ENCODE results near the gene OR9A2. TPM values are rescaled to one million over a fixed set of nuclear protein-coding genes. Genes with fewer than 3 reads are reported as not detected.

The OR9A2 gene
- total RNA-seq, 1 experiment from 2014 or later = not detected

DNA sequence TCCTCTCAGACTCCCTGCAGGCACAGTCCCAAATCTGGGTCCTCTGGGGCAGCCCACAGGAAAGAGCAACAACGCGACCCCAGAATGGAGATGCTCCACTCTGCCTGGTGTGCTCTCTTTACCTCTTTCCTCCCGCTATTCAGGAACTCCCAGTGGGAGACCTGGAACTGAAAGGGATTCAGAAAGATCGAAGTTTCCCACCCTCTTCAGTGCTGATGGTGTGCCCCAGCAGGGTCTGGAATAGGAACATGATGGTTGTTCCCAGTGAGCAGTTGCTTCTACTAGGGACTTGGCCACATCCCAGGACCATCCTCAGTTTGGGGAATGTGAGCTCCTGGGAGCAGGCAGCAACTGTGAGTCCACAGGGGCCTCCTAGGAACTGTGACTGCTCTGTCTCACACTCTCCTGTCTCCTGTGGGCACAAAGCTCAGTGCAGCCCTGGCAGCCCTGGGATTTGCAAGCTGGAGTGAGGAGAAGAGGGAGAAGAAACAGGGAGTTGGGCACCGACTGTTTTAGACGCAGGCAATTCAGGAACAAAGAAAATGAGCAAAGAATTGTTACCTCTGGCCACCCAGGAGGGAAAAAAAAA, 43.1 kb upstream of the OR9A2 start:
- DNase-seq = no peak

More for the DNA sequence above, 43.1 kb upstream of the OR9A2 start:
- no peaks in the 10 kb centered on the region; the same call in 1 of the 2 replicates for H3K4me1 ChIP-seq (ENCODE audit: insufficient read depth, low read length)
- peaks cover 22% of the 10 kb centered on the region in 2 experiments for H3K4me1 Mint-ChIP-seq
- H3K9me3 ChIP-seq (ENCODE audit: control insufficient read depth, low read depth, low read length) = no peaks in the 10 kb centered on the region
- no peak overlapping the region for H3K4me3 Mint-ChIP-seq
- H3K9ac ChIP-seq (ENCODE audit: extremely low read depth, insufficient read length, low read length) = no peak overlapping the region
- H3K14ac ChIP-seq (ENCODE audit: insufficient read depth, low read length) = no peak overlapping the region
- H3K4me2 ChIP-seq (ENCODE audit: insufficient read depth, insufficient read length, low read length) = no peak overlapping the region
- H2AK5ac ChIP-seq (ENCODE audit: insufficient read length, low read length) = no peak overlapping the region
- no peak overlapping the region for H3K18ac ChIP-seq (ENCODE audit: insufficient read length, low read depth, low read length)
- H4K91ac ChIP-seq (ENCODE audit: insufficient read length, low read depth, low read length) = no peak overlapping the region
- H2BK120ac ChIP-seq (ENCODE audit: low read depth, low read length, poor library complexity, severe bottlenecking) = no peak overlapping the region
- H2BK20ac ChIP-seq (ENCODE audit: low read depth, low read length, poor library complexity, severe bottlenecking) = no peak overlapping the region
- no peaks in the 10 kb centered on the region for H3K79me1 ChIP-seq (ENCODE audit: insufficient read depth, low read depth, low read length, poor library complexity, severe bottlenecking)
- H3K36me3 Mint-ChIP-seq (ENCODE audit: insufficient read depth in 1 of 3, low read depth in 3 of 3) = no peaks in the 10 kb centered on the region
- H4K5ac ChIP-seq (ENCODE audit: insufficient read length, low read depth, low read length) = no peak overlapping the region
- H3K56ac ChIP-seq (ENCODE audit: insufficient read length, low read depth, low read length) = no peak overlapping the region
- H3K4ac ChIP-seq (ENCODE audit: low read depth, low read length) = no peak overlapping the region
- H3K79me2 ChIP-seq (ENCODE audit: insufficient read depth, low read length) = no peaks in the 10 kb centered on the region
- H2BK12ac ChIP-seq (ENCODE audit: insufficient read length, low read depth, low read length) = no peak overlapping the region
- H3K9me3 Mint-ChIP-seq = peaks cover 0 to 3% of the 10 kb centered on the region in 2 experiments; a peak in 2 of 5 replicates
- H2BK15ac ChIP-seq (ENCODE audit: low read depth, low read length) = no peak overlapping the region
- H3K27ac ChIP-seq (ENCODE audit: insufficient read length, low read depth, low read length) = no peak overlapping the region
- no peaks in the 10 kb centered on the region for H3K23me2 ChIP-seq (ENCODE audit: insufficient read length, low read depth, low read length, poor library complexity, severe bottlenecking)
- TF ChIP-seq, protein P1, sequence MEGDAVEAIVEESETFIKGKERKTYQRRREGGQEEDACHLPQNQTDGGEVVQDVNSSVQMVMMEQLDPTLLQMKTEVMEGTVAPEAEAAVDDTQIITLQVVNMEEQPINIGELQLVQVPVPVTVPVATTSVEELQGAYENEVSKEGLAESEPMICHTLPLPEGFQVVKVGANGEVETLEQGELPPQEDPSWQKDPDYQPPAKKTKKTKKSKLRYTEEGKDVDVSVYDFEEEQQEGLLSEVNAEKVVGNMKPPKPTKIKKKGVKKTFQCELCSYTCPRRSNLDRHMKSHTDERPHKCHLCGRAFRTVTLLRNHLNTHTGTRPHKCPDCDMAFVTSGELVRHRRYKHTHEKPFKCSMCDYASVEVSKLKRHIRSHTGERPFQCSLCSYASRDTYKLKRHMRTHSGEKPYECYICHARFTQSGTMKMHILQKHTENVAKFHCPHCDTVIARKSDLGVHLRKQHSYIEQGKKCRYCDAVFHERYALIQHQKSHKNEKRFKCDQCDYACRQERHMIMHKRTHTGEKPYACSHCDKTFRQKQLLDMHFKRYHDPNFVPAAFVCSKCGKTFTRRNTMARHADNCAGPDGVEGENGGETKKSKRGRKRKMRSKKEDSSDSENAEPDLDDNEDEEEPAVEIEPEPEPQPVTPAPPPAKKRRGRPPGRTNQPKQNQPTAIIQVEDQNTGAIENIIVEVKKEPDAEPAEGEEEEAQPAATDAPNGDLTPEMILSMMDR (conservative IDR thresholded peaks at IDR 0.05) = no peak
- no peak overlapping the region for H2BK5ac ChIP-seq (ENCODE audit: insufficient read length, low read length)
- no peak overlapping the region for H3T11ph ChIP-seq (ENCODE audit: low read length)
- H3K23ac ChIP-seq (ENCODE audit: insufficient read length, low read depth, low read length) = no peak overlapping the region
- no peak overlapping the region for H4K8ac ChIP-seq (replicated peaks; ENCODE audit: insufficient read length, low read depth, low read length)
- no peak overlapping the region; a peak in 1 of 7 replicates for H3K27ac Mint-ChIP-seq
- no CpG with 5 or more reads among the region's 6 CpGs for WGBS (ENCODE audit: extremely low coverage, insufficient read length, low lambda C conversion rate)
- H3K27me3 Mint-ChIP-seq (ENCODE audit: low read depth) = no peaks in the 10 kb centered on the region
- H2AFZ ChIP-seq (ENCODE audit: low read length) = no peak overlapping the region
- H3K27me3 ChIP-seq (ENCODE audit: insufficient read depth, low read length) = no peaks in the 10 kb centered on the region
- no peaks in the 10 kb centered on the region for H4K20me1 ChIP-seq (ENCODE audit: control insufficient read depth, insufficient read depth, insufficient read length)

Measured in H9 (cell line).